ENCODE results near the gene LRRC8E.

GRCh38 chr19:7847664-7848063, 40.6 kb upstream of the LRRC8E start:
- TF ChIP-seq, protein P1, sequence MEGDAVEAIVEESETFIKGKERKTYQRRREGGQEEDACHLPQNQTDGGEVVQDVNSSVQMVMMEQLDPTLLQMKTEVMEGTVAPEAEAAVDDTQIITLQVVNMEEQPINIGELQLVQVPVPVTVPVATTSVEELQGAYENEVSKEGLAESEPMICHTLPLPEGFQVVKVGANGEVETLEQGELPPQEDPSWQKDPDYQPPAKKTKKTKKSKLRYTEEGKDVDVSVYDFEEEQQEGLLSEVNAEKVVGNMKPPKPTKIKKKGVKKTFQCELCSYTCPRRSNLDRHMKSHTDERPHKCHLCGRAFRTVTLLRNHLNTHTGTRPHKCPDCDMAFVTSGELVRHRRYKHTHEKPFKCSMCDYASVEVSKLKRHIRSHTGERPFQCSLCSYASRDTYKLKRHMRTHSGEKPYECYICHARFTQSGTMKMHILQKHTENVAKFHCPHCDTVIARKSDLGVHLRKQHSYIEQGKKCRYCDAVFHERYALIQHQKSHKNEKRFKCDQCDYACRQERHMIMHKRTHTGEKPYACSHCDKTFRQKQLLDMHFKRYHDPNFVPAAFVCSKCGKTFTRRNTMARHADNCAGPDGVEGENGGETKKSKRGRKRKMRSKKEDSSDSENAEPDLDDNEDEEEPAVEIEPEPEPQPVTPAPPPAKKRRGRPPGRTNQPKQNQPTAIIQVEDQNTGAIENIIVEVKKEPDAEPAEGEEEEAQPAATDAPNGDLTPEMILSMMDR (IDR thresholded peaks at IDR 0.05; ENCODE audit: low read depth, low read length, missing input control), result no peak
- TF ChIP-seq JUND (IDR thresholded peaks at IDR 0.05) (no peak), TAF1 (conservative IDR thresholded peaks at IDR 0.05) (no peak), RAD21 (IDR thresholded peaks at IDR 0.05) (no peak), YY1 (IDR thresholded peaks at IDR 0.05) (no peak), SP1 (IDR thresholded peaks at IDR 0.05) (no peak), ZBTB33 (IDR thresholded peaks at IDR 0.05) (no peak), REST (IDR thresholded peaks at IDR 0.05) (no peak), FOXA1 (IDR thresholded peaks at IDR 0.05) (no peak), EGR1 (IDR thresholded peaks at IDR 0.05; ENCODE audit: low read depth in 2 of 2) (no peak)
- TF ChIP-seq, protein P2, sequence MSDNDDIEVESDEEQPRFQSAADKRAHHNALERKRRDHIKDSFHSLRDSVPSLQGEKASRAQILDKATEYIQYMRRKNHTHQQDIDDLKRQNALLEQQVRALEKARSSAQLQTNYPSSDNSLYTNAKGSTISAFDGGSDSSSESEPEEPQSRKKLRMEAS (IDR thresholded peaks at IDR 0.05), result no peak
- TF ChIP-seq, protein P3, sequence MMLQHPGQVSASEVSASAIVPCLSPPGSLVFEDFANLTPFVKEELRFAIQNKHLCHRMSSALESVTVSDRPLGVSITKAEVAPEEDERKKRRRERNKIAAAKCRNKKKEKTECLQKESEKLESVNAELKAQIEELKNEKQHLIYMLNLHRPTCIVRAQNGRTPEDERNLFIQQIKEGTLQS (IDR thresholded peaks at IDR 0.05), result no peak
